ENCODE data around the gene IL13RA1.

Gene IL13RA1

GRCh38 chrX:118795528-118796280, 68.3 kb downstream of the IL13RA1 start:
- TF ChIP-seq GATA2 (IDR thresholded peaks at IDR 0.05; ENCODE audit: low read depth, low read length) (no peak), GATA3 (IDR thresholded peaks at IDR 0.05; ENCODE audit: low read depth, low read length) (no peak)

DNA sequence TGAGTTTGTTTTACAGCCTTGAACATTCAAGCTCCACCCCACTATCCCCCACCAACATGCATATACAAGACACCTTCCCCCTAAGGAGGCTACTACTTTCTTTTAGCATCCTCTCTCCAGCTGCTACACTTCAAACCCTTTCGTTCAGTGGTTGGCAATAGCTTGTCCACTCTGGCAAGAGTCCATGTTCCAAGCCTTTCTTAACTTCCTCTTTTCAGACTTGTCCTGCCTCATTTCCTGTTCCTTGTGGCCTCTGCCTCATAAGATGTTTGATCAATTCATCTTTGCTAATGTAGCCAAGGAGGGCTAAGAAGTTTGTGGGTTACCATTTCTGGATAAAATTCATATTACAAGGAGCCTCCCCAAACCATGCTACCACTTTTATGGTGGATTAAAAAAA, 75.5 kb downstream of the IL13RA1 start:
- no peak for TF ChIP-seq GATA2 (IDR thresholded peaks at IDR 0.05; ENCODE audit: low read depth, low read length)
- no peak for TF ChIP-seq GATA3 (IDR thresholded peaks at IDR 0.05; ENCODE audit: low read depth, low read length)

DNA sequence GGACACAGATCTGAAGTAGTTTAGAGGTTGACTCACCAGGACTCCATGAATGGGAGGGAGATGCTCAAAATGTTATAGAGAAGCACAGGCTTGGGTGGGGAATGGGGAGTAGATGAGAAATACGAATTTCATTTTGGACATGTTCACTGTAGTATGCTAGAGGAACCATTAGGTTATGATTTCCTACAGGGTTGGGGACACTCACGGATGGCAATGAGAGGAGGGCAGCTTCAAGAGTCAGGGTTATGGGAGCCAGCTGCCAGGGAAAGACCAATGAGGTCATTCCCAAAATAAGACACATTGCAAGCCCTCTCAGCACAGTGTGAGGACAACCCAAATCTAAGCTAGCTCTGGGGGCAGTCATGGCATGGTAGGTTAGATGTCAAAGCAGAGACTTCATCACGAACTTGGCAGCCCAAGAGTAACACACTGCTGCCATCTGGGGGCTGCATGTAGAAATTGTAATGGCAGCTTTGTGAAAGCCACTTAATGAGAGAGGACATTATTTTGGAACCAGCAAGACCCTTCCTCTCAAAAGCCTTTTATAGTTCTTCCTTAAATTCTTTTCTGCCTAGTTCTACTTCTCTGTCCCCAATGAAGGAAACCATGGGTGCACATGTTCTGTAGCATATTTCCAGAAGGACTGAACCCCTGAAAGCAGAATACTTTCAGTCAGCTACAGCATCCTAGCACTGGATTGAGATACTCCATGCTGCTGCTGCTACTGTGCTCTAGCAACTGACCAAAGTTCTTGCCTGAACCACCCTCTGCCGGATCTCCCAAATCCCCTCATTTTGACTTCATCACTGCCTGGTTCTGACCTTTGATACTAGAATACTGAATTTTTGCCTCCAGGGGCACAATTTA, 80.0 kb downstream of the IL13RA1 start:
- TF ChIP-seq GATA3 (IDR thresholded peaks at IDR 0.05; ENCODE audit: low read depth, low read length) (no peak), GATA2 (IDR thresholded peaks at IDR 0.05; ENCODE audit: low read depth, low read length) (no peak)

GRCh38 chrX:118823263-118824172, 96.1 kb downstream of the IL13RA1 start, which contains the start of gene ZCCHC12:
Gene ZCCHC12, plus strand, starts transcription at chrX:118823824. Its CDS starts 1,421 bp downstream, at chrX:118825245.
- TF ChIP-seq GATA2 (IDR thresholded peaks at IDR 0.05; ENCODE audit: low read depth, low read length) (no peak), GATA3 (IDR thresholded peaks at IDR 0.05; ENCODE audit: low read depth, low read length) (no peak)

GRCh38 chrX:118824173-118824730, 96.8 kb downstream of the IL13RA1 start:
- TF ChIP-seq GATA2 (IDR thresholded peaks at IDR 0.05; ENCODE audit: low read depth, low read length) = no peak
- no peak for TF ChIP-seq GATA3 (IDR thresholded peaks at IDR 0.05; ENCODE audit: low read depth, low read length)

- no peak for TF ChIP-seq GATA2 (IDR thresholded peaks at IDR 0.05; ENCODE audit: low read depth, low read length)
- no peak for TF ChIP-seq GATA3 (IDR thresholded peaks at IDR 0.05; ENCODE audit: low read depth, low read length)
Measured at GRCh38 chrX:118825227-118825626, 97.8 kb downstream of the IL13RA1 start.

GRCh38 chrX:118839334-118839958, 112.0 kb downstream of the IL13RA1 start:
- TF ChIP-seq GATA3 (IDR thresholded peaks at IDR 0.05; ENCODE audit: low read depth, low read length) = no peak
- no peak for TF ChIP-seq GATA2 (IDR thresholded peaks at IDR 0.05; ENCODE audit: low read depth, low read length)

Data from SH-SY5Y (cell line).